Neural crest cell (in vitro differentiated cells): ENCODE measurements around the gene ADGRA1. TPM values are rescaled to one million over a fixed set of nuclear protein-coding genes. Genes with fewer than 3 reads are reported as not detected.

Experiments used
- DNase-seq: peaks from one replicate; pipeline ENCODE4 v3.0.0; 2021; ENCODE audit warnings: low read depth, mixed read lengths, low spot score
- H3K27ac Mint-ChIP-seq: one replicate; pipeline ENCODE4 v1.8.0; 2021; ENCODE audit warnings: mild to moderate bottlenecking, mixed read lengths; ENCODE audit not compliant: unreplicated experiment
- H3K27me3 Mint-ChIP-seq: 2 replicates; pipeline ENCODE4 v1.8.0; 2021; ENCODE audit warnings: low read depth, mild to moderate bottlenecking, mixed read lengths
- H3K36me3 Mint-ChIP-seq: 2 replicates; pipeline ENCODE4 v1.8.0; 2021; ENCODE audit warnings: low read depth, mild to moderate bottlenecking, mixed read lengths
- H3K4me1 Mint-ChIP-seq: 2 replicates; pipeline ENCODE4 v1.8.0; 2021; ENCODE audit warnings: mixed read lengths
- H3K4me3 Mint-ChIP-seq: one replicate; pipeline ENCODE4 v1.8.0; 2021; ENCODE audit warnings: mild to moderate bottlenecking, mixed read lengths
- H3K9me3 Mint-ChIP-seq: 2 replicates; pipeline ENCODE4 v1.8.0; 2021; ENCODE audit warnings: mixed read lengths
- CTCF ChIP-seq: fragments of 200-600 bp; sonication (generic); conservative IDR thresholded peaks from 2 replicates; pipeline ENCODE4 v1.5.0; 2021; ENCODE audit warnings: antibody characterized with exemption, mild to moderate bottlenecking
- total RNA-seq: library from RNA; stranded (reverse); gene quantifications from 2 replicates; pipeline ENCODE4 v1.2.1, GENCODE V29; 2021

ADGRA1 gene
- total RNA-seq, 1 donor from 2014 or later = 0.33 TPM

- Mint-ChIP-seq H3K4me3 (no peak overlapping the region), H3K27ac (no peak overlapping the region), H3K36me3 (no peaks in the 10 kb centered on the region), H3K4me1 (peaks cover 15% of the 10 kb centered on the region), H3K27me3 (peaks cover 38% of the 10 kb centered on the region), H3K9me3 (no peaks in the 10 kb centered on the region)
- DNase-seq = no peak
- no peak for TF ChIP-seq CTCF
Observed at GRCh38 chr10:133101416-133101810, 13.7 kb downstream of the ADGRA1 start.

GRCh38 chr10:133102415-133103095 lies 14.8 kb downstream of the ADGRA1 start:
- H3K27ac Mint-ChIP-seq = no peak overlapping the region
- H3K9me3 Mint-ChIP-seq = peaks cover 2% of the 10 kb centered on the region
- TF ChIP-seq CTCF = no peak
- H3K36me3 Mint-ChIP-seq = no peaks in the 10 kb centered on the region
- peaks cover 15% of the 10 kb centered on the region for H3K4me1 Mint-ChIP-seq
- DNase-seq = no peak
- peaks cover 27% of the 10 kb centered on the region for H3K27me3 Mint-ChIP-seq
- H3K4me3 Mint-ChIP-seq = no peak overlapping the region

GRCh38 chr10:133103311-133103910 lies 15.7 kb downstream of the ADGRA1 start:
- H3K36me3 Mint-ChIP-seq = no peaks in the 10 kb centered on the region
- no peak for TF ChIP-seq CTCF
- H3K27me3 Mint-ChIP-seq = peaks cover 25% of the 10 kb centered on the region

GRCh38 chr10:133104068-133104962 lies 16.6 kb downstream of the ADGRA1 start:
- Mint-ChIP-seq H3K27ac (no peak overlapping the region), H3K27me3 (peaks cover 26% of the 10 kb centered on the region)

More at GRCh38 chr10:133103311-133103910, 15.7 kb downstream of the ADGRA1 start:
- Mint-ChIP-seq H3K4me3 (no peak overlapping the region), H3K9me3 (peaks cover 4% of the 10 kb centered on the region), H3K27ac (no peak overlapping the region), H3K4me1 (peaks cover 15% of the 10 kb centered on the region)
- DNase-seq = no peak

More at GRCh38 chr10:133104068-133104962, 16.6 kb downstream of the ADGRA1 start:
- peaks cover 4% of the 10 kb centered on the region for H3K9me3 Mint-ChIP-seq
- peaks cover 15% of the 10 kb centered on the region for H3K4me1 Mint-ChIP-seq
- no peak overlapping the region for H3K4me3 Mint-ChIP-seq
- DNase-seq = no peak
- TF ChIP-seq CTCF = no peak
- H3K36me3 Mint-ChIP-seq = no peaks in the 10 kb centered on the region
